ENCODE results near the gene SCNN1G.

SCNN1G gene

DNA sequence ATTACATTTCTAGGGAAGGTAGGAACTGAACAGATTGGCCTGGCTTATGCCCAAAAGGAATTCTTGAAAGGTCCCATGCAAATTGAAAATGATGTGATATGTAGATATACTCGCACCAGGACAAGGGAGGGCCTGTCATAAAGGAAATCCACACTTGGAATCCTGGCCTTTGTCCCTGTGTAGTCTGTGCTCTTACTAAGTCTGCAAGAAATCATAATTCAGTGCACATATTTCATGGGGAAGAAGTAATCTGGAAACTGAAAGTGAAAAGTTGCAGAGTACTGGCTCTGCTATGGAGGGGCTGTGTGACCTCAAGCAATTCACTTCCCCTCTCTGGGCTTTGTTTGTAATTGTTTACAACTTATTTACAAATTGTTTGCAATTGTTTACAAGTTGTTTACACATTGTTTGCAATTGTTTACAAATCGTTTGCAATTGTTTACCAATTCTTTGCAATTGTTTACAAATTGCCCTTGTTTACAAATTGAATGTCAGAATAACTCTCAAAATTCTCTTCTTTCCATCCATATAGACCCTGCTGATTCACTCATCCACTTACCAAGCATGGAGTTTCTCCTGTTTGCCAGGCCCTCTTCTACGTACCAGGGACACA lies 12.9 kb downstream of the SCNN1G start:
- WGBS, 2 experiments, result 75 to 79% methylated on average over 3 of the region's 3 CpGs
- Histone ChIP-seq H3K9me3 (ENCODE audit: control insufficient read depth, low read length) (no peaks in the 10 kb centered on the region), H3K36me3 (ENCODE audit: control insufficient read depth, insufficient read depth, low read length) (no peaks in the 10 kb centered on the region), H3K27ac (ENCODE audit: insufficient read depth, low read depth, low read length, poor library complexity, severe bottlenecking) (no peak overlapping the region), H3K27me3 (ENCODE audit: control insufficient read depth, insufficient read depth, low read length, poor library complexity, severe bottlenecking) (no peaks in the 10 kb centered on the region), H3K4me1 (ENCODE audit: control insufficient read depth, insufficient read depth, low read length) (no peaks in the 10 kb centered on the region), H3K4me3 (ENCODE audit: insufficient read depth, low read depth, low read length) (no peak overlapping the region)

DNA sequence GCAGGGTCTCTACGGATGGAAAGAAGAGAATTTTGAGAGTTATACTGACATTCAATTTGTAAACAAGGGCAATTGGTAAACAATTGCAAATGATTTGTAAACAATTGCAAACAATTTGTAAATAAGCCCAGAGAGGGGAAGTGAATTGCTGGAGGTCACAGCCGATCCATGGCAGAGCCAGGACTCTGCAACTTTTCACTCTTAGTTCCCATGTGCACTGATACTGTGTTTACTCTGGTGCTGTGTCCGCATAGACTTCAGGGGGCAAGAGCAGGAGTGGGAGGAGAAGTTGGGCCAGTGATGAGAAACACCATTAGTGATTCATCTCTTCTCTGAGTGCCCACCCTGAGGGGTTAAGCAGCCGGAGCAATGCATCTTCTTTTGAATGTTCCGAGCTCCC lies 14.0 kb downstream of the SCNN1G start:
- 62 to 71% methylated on average over 5 of the region's 5 CpGs for WGBS, 2 experiments
- H3K27me3 ChIP-seq (ENCODE audit: control insufficient read depth, insufficient read depth, low read length, poor library complexity, severe bottlenecking), result no peaks in the 10 kb centered on the region
- no peaks in the 10 kb centered on the region for H3K9me3 ChIP-seq (ENCODE audit: control insufficient read depth, low read length)
- no peak overlapping the region for H3K27ac ChIP-seq (ENCODE audit: insufficient read depth, low read depth, low read length, poor library complexity, severe bottlenecking)
- H3K4me3 ChIP-seq (ENCODE audit: insufficient read depth, low read depth, low read length), result no peak overlapping the region
- H3K36me3 ChIP-seq (ENCODE audit: control insufficient read depth, insufficient read depth, low read length), result no peaks in the 10 kb centered on the region
- H3K4me1 ChIP-seq (ENCODE audit: control insufficient read depth, insufficient read depth, low read length), result peaks cover 9% of the 10 kb centered on the region

DNA sequence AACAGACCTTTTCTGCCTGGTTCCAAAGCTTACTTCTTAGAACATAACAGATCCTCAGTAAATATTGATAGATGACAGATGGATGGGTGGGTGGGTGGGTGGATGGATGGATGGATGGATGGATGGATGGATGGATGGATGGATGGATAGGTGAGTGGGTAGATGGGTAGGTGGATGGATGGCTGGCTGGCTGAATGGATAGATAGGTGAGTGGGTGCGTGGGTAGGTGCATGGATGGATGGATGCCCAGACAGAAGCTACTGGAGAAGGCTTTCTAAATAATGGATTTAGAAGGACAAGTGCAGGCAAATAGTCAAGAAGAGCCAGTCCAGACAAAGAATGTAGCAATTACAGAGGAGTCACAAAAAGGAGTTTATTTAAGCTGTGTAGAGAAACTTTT lies 19.6 kb downstream of the SCNN1G start:
- no peak overlapping the region for H3K4me3 ChIP-seq (ENCODE audit: insufficient read depth, low read depth, low read length)
- H3K27me3 ChIP-seq (ENCODE audit: control insufficient read depth, insufficient read depth, low read length, poor library complexity, severe bottlenecking), result no peaks in the 10 kb centered on the region
- no peak overlapping the region for H3K27ac ChIP-seq (ENCODE audit: insufficient read depth, low read depth, low read length, poor library complexity, severe bottlenecking)
- H3K4me1 ChIP-seq (ENCODE audit: control insufficient read depth, insufficient read depth, low read length), result peaks cover 11% of the 10 kb centered on the region
- no peaks in the 10 kb centered on the region for H3K36me3 ChIP-seq (ENCODE audit: control insufficient read depth, insufficient read depth, low read length)
- no peaks in the 10 kb centered on the region for H3K9me3 ChIP-seq (ENCODE audit: control insufficient read depth, low read length)
- 87 to 99% methylated on average over 1 of the region's 1 CpG for WGBS, 2 experiments

DNA sequence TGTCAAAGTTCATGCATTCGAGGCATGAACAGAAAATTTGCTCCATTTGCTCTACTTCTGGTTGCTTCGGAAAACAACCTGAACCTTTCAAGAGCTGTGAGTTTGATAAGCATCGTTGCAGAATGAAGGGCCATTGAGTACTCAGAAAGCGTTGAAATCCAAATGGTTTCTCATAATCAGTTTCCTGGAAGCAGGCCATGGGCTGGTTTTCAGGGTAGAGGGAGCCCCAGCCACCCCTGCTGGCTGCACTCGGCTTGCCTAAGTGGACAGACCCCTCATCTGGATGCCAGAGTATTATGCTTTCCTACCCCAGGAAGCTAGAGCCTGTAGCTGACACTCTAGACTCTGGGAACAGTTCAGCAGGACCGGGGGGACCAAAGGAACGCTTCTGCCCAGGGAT lies 24.4 kb downstream of the SCNN1G start:
- WGBS, 2 experiments, result 83 to 90% methylated on average over 7 of the region's 7 CpGs
- Histone ChIP-seq H3K9me3 (ENCODE audit: control insufficient read depth, low read length) (no peaks in the 10 kb centered on the region), H3K27me3 (ENCODE audit: control insufficient read depth, insufficient read depth, low read length, poor library complexity, severe bottlenecking) (no peaks in the 10 kb centered on the region), H3K4me3 (ENCODE audit: insufficient read depth, low read depth, low read length) (no peak overlapping the region), H3K36me3 (ENCODE audit: control insufficient read depth, insufficient read depth, low read length) (no peaks in the 10 kb centered on the region), H3K27ac (ENCODE audit: insufficient read depth, low read depth, low read length, poor library complexity, severe bottlenecking) (no peak overlapping the region), H3K4me1 (ENCODE audit: control insufficient read depth, insufficient read depth, low read length) (no peaks in the 10 kb centered on the region)

DNA sequence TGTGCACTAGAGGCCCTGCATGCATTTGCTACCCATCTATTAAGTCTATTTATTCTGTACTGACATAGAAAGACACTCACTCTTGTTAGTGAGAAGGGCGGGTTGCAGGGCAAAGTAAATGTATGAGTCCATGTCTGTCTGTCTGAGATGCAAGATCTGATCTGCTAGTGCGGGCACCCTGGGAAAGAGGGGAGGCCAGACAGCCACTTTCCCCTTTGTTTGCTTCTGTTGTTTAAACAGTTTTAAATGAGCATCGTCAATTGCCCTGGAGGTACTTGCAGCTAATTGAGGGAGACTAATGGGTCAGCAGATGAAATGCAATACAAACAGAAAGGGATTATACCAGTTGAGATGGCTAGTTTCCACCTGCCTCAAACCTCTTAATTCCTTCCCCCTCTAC lies 24.9 kb downstream of the SCNN1G start:
- Histone ChIP-seq H3K4me1 (ENCODE audit: control insufficient read depth, insufficient read depth, low read length) (no peaks in the 10 kb centered on the region), H3K4me3 (ENCODE audit: insufficient read depth, low read depth, low read length) (no peak overlapping the region)
- WGBS, 2 experiments, result 72 to 76% methylated on average over 3 of the region's 3 CpGs

DNA sequence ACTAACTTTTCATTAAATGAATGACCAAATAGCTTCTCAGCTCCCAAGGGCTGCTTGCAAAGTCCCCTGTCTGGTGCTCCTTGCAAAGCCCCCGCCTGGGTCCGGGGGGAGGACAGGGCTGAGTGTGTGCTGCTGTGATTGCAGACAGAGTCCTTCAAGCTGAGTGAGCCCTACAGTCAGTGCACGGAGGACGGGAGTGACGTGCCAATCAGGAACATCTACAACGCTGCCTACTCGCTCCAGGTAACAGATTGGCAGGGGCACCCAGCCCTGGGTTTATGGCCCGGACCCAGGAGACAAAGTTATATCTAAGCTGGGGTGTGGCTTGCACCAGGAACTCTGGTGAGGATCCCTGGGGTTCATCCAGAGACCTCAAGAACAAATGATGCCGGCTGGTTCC lies 27.1 kb downstream of the SCNN1G start:
- H3K4me1 ChIP-seq (ENCODE audit: control insufficient read depth, insufficient read depth, low read length), result no peaks in the 10 kb centered on the region
- H3K36me3 ChIP-seq (ENCODE audit: control insufficient read depth, insufficient read depth, low read length), result no peaks in the 10 kb centered on the region
- 93 to 94% methylated on average over 9 of the region's 9 CpGs for WGBS, 2 experiments
- no peaks in the 10 kb centered on the region for H3K9me3 ChIP-seq (ENCODE audit: control insufficient read depth, low read length)
- no peaks in the 10 kb centered on the region for H3K27me3 ChIP-seq (ENCODE audit: control insufficient read depth, insufficient read depth, low read length, poor library complexity, severe bottlenecking)
- no peak overlapping the region for H3K4me3 ChIP-seq (ENCODE audit: insufficient read depth, low read depth, low read length)
- no peak overlapping the region for H3K27ac ChIP-seq (ENCODE audit: insufficient read depth, low read depth, low read length, poor library complexity, severe bottlenecking)

More for the DNA sequence above, 24.9 kb downstream of the SCNN1G start:
- no peak overlapping the region for H3K27ac ChIP-seq (ENCODE audit: insufficient read depth, low read depth, low read length, poor library complexity, severe bottlenecking)
- H3K9me3 ChIP-seq (ENCODE audit: control insufficient read depth, low read length), result no peaks in the 10 kb centered on the region
- no peaks in the 10 kb centered on the region for H3K36me3 ChIP-seq (ENCODE audit: control insufficient read depth, insufficient read depth, low read length)
- no peaks in the 10 kb centered on the region for H3K27me3 ChIP-seq (ENCODE audit: control insufficient read depth, insufficient read depth, low read length, poor library complexity, severe bottlenecking)

DNA sequence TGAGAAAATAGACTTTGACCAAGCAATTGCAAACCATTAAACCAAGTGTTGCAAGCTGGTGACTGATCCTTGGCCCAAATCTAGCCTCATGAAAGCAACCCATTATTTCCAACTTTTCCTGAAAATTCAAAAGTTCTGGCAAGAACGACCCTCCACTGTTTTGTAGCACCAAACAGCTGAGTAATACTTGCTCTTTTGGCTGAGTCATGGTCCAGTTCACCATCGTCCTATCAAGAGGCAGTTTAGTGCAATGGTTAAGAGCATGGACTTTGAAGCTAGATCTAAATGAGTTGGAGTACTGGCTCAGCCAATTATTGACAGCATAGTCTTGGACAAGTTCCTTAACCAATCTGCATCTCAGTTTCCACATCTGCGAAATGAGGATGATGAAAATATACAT lies 31.3 kb downstream of the SCNN1G start:
- no peak overlapping the region for H3K27ac ChIP-seq (ENCODE audit: insufficient read depth, low read depth, low read length, poor library complexity, severe bottlenecking)
- H3K27me3 ChIP-seq (ENCODE audit: control insufficient read depth, insufficient read depth, low read length, poor library complexity, severe bottlenecking), result no peaks in the 10 kb centered on the region
- H3K36me3 ChIP-seq (ENCODE audit: control insufficient read depth, insufficient read depth, low read length), result no peaks in the 10 kb centered on the region
- H3K4me3 ChIP-seq (ENCODE audit: insufficient read depth, low read depth, low read length), result no peak overlapping the region
- no peaks in the 10 kb centered on the region for H3K4me1 ChIP-seq (ENCODE audit: control insufficient read depth, insufficient read depth, low read length)
- 90 to 95% methylated on average over 3 of the region's 3 CpGs for WGBS, 2 experiments
- H3K9me3 ChIP-seq (ENCODE audit: control insufficient read depth, low read length), result no peaks in the 10 kb centered on the region

DNA sequence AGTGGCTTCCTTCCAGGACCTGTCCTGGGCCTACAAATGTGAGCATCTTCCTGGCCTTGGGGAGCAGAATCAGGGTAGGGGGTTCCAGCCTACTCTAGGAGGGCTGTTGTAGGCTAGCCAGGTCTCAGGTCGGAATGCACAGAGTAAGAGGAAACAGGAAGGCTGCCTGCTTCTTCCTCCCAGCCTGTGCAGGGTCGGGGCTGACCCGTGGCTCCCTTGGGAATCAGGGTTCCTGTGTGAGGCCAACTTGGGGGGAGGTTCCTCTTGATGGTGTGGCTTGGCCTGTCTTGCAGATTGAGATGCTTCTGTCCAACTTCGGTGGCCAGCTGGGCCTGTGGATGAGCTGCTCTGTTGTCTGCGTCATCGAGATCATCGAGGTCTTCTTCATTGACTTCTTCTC lies 32.3 kb downstream of the SCNN1G start:
- H3K36me3 ChIP-seq (ENCODE audit: control insufficient read depth, insufficient read depth, low read length), result no peaks in the 10 kb centered on the region
- no peak overlapping the region for H3K4me3 ChIP-seq (ENCODE audit: insufficient read depth, low read depth, low read length)
- no peaks in the 10 kb centered on the region for H3K27me3 ChIP-seq (ENCODE audit: control insufficient read depth, insufficient read depth, low read length, poor library complexity, severe bottlenecking)
- H3K27ac ChIP-seq (ENCODE audit: insufficient read depth, low read depth, low read length, poor library complexity, severe bottlenecking), result no peak overlapping the region
- H3K4me1 ChIP-seq (ENCODE audit: control insufficient read depth, insufficient read depth, low read length), result no peaks in the 10 kb centered on the region
- no peaks in the 10 kb centered on the region for H3K9me3 ChIP-seq (ENCODE audit: control insufficient read depth, low read length)
- 86 to 89% methylated on average over 7 of the region's 7 CpGs for WGBS, 2 experiments

DNA sequence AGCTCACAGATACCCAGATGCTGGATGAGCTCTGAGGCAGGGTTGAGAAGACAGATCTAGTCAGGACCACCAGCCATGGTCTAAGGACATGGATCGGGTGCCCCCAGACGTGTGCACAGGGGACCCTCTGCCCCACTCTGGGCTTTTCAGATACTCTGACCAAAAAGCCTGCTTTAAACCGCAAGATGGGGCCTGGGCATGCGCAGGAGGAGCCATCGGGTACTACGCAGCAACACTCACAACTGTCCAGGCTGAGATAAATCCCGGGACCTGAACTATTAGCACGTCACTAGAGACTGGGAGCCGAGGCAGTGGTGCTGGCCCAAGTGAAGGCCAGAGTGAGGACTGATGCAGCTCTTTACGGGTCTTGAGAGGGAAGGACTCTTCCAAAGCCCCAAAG lies 32.9 kb downstream of the SCNN1G start:
- no peak overlapping the region for H3K4me3 ChIP-seq (ENCODE audit: insufficient read depth, low read depth, low read length)
- 94 to 95% methylated on average over 10 of the region's 10 CpGs for WGBS, 2 experiments
- no peaks in the 10 kb centered on the region for H3K4me1 ChIP-seq (ENCODE audit: control insufficient read depth, insufficient read depth, low read length)
- no peak overlapping the region for H3K27ac ChIP-seq (ENCODE audit: insufficient read depth, low read depth, low read length, poor library complexity, severe bottlenecking)
- H3K36me3 ChIP-seq (ENCODE audit: control insufficient read depth, insufficient read depth, low read length), result no peaks in the 10 kb centered on the region
- H3K9me3 ChIP-seq (ENCODE audit: control insufficient read depth, low read length), result no peaks in the 10 kb centered on the region
- no peaks in the 10 kb centered on the region for H3K27me3 ChIP-seq (ENCODE audit: control insufficient read depth, insufficient read depth, low read length, poor library complexity, severe bottlenecking)

DNA sequence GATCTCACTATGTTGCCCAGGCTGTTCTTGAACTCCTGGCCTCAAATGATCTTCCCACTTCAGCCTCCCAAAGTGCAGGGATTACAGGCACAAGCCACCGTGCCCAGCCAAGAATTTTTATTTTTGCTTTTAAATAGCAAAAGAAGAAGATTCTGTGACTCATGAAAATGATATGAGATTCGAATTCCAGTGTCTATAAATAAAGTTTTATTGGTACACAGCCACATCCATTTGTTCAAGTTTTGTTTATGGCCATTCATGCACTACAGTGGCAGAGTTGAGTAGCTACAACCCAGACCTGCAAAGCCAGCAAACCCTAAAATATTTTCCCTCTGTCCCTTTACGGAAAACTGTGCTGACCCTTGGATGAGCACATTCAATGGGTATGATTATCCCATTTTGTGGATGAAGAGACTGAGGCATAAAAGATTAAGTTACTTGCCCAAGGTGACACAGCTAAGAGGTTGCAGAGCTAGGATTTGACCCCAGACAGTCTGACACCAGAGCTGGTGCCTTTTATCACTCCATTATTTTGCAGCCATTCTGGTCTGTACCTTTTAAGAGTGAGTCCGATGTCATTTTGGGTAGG lies 34.2 kb downstream of the SCNN1G start:
- H3K36me3 ChIP-seq (ENCODE audit: control insufficient read depth, insufficient read depth, low read length), result no peaks in the 10 kb centered on the region
- 87 to 93% methylated on average over 4 of the region's 4 CpGs for WGBS, 2 experiments
- H3K9me3 ChIP-seq (ENCODE audit: control insufficient read depth, low read length), result no peaks in the 10 kb centered on the region
- no peaks in the 10 kb centered on the region for H3K4me1 ChIP-seq (ENCODE audit: control insufficient read depth, insufficient read depth, low read length)
- no peak overlapping the region for H3K4me3 ChIP-seq (ENCODE audit: insufficient read depth, low read depth, low read length)
- H3K27me3 ChIP-seq (ENCODE audit: control insufficient read depth, insufficient read depth, low read length, poor library complexity, severe bottlenecking), result no peaks in the 10 kb centered on the region
- no peak overlapping the region for H3K27ac ChIP-seq (ENCODE audit: insufficient read depth, low read depth, low read length, poor library complexity, severe bottlenecking)

Measured in ectodermal cell (in vitro differentiated cells).